Measurements from ENCODE around the gene FBXO7.
A peak's percentile ranks its signal among the peaks of the same experiment; 100 is the strongest.

The FBXO7 gene

GRCh38 chr22:32528316-32528715 lies 53.7 kb downstream of the FBXO7 start:
- H3K4me2 ChIP-seq (ENCODE audit: low read length), result peak overlapping the region; percentile 43

DNA sequence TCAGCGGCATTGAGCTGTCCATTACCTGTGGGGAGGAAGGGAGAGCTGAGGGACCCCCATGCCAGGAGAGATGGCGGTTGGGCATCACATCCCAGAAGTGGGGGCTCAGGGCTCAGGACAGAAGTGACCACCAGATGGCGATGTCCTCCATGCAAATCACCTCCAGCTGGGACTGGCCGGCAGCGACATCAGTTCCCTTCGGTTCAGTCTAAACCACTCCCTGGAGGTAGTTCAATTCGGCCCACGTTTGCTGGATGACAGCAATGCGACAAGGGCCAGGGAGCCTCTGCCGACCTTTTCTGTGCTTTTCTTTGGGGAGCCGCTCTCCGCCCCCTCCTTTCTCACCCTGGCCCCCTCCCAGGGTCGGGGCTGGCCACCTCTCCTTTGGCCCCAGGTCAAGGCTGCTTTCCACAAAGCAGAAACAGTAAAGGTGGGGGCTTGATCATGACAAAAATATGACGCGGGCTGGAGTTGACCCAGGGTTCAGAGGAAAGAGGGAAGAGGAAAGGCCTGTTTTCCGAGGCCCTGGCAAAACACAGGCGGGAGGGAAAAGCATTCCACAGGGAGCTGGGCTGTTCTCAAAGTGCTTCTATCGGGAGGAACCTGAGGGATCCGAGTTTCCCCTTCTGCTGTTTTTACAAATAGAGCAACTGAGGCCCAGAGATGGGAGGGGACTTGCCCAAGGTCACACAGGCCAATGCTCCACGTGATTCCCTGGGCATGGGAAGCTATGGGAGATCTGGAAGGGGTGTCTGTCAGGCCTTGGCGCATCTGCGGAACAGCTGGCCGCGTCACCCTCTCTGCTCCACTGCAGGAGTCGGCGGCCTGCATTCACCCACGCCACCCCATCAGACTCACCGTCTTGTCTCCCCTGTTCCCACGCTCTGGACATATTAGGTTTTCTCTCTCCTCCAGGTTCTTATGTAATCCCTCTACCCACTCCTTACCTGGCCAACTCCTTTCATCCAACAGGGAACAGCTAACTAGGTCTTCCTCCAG lies 54.7 kb downstream of the FBXO7 start:
- Histone ChIP-seq H3K79me2 (ENCODE audit: low read length) (no peaks in the 10 kb centered on the region), H3K4me2 (ENCODE audit: low read length) (peak overlapping the region; percentile 31; the same call in 1 of the 2 replicates), H3K27me3 (ENCODE audit: low read depth, low read length) (peaks cover 22% of the 10 kb centered on the region; the same call in 1 of the 2 replicates), H2AFZ (ENCODE audit: low read depth, low read length) (no peak overlapping the region; the same call in 1 of the 2 replicates), H3K9ac (ENCODE audit: low read length) (no peak overlapping the region), H3K36me3 (replicated peaks; ENCODE audit: low read depth, low read length) (no peaks in the 10 kb centered on the region), H3K27ac (ENCODE audit: low read length) (no peak overlapping the region), H3K9me3 (ENCODE audit: insufficient read depth, low read length) (no peaks in the 10 kb centered on the region), H4K20me1 (ENCODE audit: insufficient read depth, low read length) (no peaks in the 10 kb centered on the region), H3K4me1 (ENCODE audit: low read length) (peaks cover 18% of the 10 kb centered on the region), H3K4me3 (ENCODE audit: low read length) (no peak overlapping the region)
- TF ChIP-seq CTCF (IDR thresholded peaks at IDR 0.05; ENCODE audit: low read depth, low read length), result peak; percentile 78
- TF ChIP-seq EZH2phosphoT487 (IDR thresholded peaks at IDR 0.05; ENCODE audit: low read depth), result no peak

More at GRCh38 chr22:32528316-32528715, 53.7 kb downstream of the FBXO7 start:
- TF ChIP-seq CTCF (IDR thresholded peaks at IDR 0.05; ENCODE audit: low read depth, low read length) (no peak), EZH2phosphoT487 (IDR thresholded peaks at IDR 0.05; ENCODE audit: low read depth) (no peak)
- no peaks in the 10 kb centered on the region for H4K20me1 ChIP-seq (ENCODE audit: insufficient read depth, low read length)
- H3K4me3 ChIP-seq (ENCODE audit: low read length), result 0 out of 2 replicates have a peak overlapping the region, but pooled peaks have one; percentile 15
- no peaks in the 10 kb centered on the region for H3K9me3 ChIP-seq (ENCODE audit: insufficient read depth, low read length)
- peak overlapping the region; percentile 35; the same call in 1 of the 2 replicates for H3K27ac ChIP-seq (ENCODE audit: low read length)
- H3K9ac ChIP-seq (ENCODE audit: low read length), result no peak overlapping the region
- H3K79me2 ChIP-seq (ENCODE audit: low read length), result no peaks in the 10 kb centered on the region
- no peaks in the 10 kb centered on the region for H3K36me3 ChIP-seq (replicated peaks; ENCODE audit: low read depth, low read length)
- peaks cover 16% of the 10 kb centered on the region; the same call in 1 of the 2 replicates for H3K27me3 ChIP-seq (ENCODE audit: low read depth, low read length)
- no peak overlapping the region for H2AFZ ChIP-seq (ENCODE audit: low read depth, low read length)
- peaks cover 18% of the 10 kb centered on the region for H3K4me1 ChIP-seq (ENCODE audit: low read length)

DNA sequence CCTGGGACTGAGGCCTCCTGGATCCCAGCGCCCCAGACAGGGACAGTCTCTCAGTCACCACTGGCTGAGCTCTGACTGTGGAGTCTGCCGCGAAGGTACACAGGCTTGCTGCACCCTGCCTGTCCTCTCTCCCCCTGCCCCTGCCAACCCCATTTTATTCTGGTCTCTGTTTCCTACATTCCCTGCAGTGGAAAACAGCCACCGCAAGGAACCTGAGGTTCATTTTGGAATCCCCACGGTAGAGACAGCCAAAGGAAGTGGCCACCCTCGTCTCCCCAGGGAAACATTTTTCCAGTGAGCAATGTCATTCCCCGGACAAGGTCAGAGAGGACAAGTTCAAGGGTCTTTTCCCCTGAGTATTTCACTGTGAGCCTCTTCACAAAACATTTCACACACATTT lies 56.6 kb downstream of the FBXO7 start:
- H3K9ac ChIP-seq (ENCODE audit: low read length), result no peak overlapping the region
- no peaks in the 10 kb centered on the region for H3K36me3 ChIP-seq (replicated peaks; ENCODE audit: low read depth, low read length)
- TF ChIP-seq CTCF (IDR thresholded peaks at IDR 0.05; ENCODE audit: low read depth, low read length) (no peak), EZH2phosphoT487 (IDR thresholded peaks at IDR 0.05; ENCODE audit: low read depth) (no peak)
- H4K20me1 ChIP-seq (ENCODE audit: insufficient read depth, low read length), result no peaks in the 10 kb centered on the region
- H3K4me1 ChIP-seq (ENCODE audit: low read length), result peaks cover 18% of the 10 kb centered on the region
- H3K4me3 ChIP-seq (ENCODE audit: low read length), result no peak overlapping the region
- H3K79me2 ChIP-seq (ENCODE audit: low read length), result no peaks in the 10 kb centered on the region
- peaks cover 22% of the 10 kb centered on the region; the same call in 1 of the 2 replicates for H3K27me3 ChIP-seq (ENCODE audit: low read depth, low read length)
- no peak overlapping the region for H2AFZ ChIP-seq (ENCODE audit: low read depth, low read length)
- no peaks in the 10 kb centered on the region for H3K9me3 ChIP-seq (ENCODE audit: insufficient read depth, low read length)
- no peak overlapping the region for H3K4me2 ChIP-seq (ENCODE audit: low read length)
- no peak overlapping the region for H3K27ac ChIP-seq (ENCODE audit: low read length)

Measured in OCI-LY3 (cell line).